ENCODE data around the gene IDH3G. TPM values are rescaled to one million over a fixed set of nuclear protein-coding genes. Genes with fewer than 3 reads are reported as not detected.

Gene IDH3G
- total RNA-seq, 1 donor from 2014 or later = 351 TPM

DNA sequence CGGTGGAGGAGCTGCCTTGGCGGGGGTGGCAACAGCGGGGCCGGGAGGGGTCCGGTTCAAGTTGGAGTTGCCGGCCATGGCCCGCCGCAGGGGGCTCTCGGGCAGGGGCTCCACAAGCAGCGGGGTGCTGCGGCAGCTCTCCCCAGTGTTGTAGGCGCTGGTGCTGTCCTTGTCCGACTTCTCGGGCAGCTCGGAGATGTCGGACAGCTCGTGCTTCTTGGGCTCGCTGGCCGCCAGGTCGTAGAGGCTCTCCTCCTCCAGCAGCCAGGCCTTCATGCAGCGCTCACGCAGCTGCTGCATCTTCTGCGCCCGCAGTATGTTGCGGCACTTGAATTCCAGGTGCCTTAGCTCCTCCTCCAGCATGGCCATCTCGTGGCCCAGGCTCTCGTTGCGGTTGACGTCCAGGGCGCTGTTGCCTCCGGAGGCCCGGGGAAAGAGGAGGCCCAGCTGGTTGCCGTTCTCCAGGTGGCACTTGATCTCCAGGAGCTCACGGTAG is 10.0 kb upstream of the IDH3G start:
- TF ChIP-seq, protein P1, sequence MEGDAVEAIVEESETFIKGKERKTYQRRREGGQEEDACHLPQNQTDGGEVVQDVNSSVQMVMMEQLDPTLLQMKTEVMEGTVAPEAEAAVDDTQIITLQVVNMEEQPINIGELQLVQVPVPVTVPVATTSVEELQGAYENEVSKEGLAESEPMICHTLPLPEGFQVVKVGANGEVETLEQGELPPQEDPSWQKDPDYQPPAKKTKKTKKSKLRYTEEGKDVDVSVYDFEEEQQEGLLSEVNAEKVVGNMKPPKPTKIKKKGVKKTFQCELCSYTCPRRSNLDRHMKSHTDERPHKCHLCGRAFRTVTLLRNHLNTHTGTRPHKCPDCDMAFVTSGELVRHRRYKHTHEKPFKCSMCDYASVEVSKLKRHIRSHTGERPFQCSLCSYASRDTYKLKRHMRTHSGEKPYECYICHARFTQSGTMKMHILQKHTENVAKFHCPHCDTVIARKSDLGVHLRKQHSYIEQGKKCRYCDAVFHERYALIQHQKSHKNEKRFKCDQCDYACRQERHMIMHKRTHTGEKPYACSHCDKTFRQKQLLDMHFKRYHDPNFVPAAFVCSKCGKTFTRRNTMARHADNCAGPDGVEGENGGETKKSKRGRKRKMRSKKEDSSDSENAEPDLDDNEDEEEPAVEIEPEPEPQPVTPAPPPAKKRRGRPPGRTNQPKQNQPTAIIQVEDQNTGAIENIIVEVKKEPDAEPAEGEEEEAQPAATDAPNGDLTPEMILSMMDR (IDR thresholded peaks at IDR 0.05) = no peak
- H3K4me1 ChIP-seq = peaks cover 0 to 7% of the 10 kb centered on the region in 2 donors
- H3K4me3 ChIP-seq = no peak overlapping the region
- H3K27me3 ChIP-seq = no peaks in the 10 kb centered on the region
- H3K9me3 ChIP-seq = no peaks in the 10 kb centered on the region
- H3K27ac ChIP-seq = no peak overlapping the region
- DNase-seq (ENCODE audit: low spot score in 2 of 2) = no peak
- H3K36me3 ChIP-seq = peaks cover 0 to 2% of the 10 kb centered on the region in 2 donors
- intact Hi-C loops (cut with DNase I) = no loop called here

DNA sequence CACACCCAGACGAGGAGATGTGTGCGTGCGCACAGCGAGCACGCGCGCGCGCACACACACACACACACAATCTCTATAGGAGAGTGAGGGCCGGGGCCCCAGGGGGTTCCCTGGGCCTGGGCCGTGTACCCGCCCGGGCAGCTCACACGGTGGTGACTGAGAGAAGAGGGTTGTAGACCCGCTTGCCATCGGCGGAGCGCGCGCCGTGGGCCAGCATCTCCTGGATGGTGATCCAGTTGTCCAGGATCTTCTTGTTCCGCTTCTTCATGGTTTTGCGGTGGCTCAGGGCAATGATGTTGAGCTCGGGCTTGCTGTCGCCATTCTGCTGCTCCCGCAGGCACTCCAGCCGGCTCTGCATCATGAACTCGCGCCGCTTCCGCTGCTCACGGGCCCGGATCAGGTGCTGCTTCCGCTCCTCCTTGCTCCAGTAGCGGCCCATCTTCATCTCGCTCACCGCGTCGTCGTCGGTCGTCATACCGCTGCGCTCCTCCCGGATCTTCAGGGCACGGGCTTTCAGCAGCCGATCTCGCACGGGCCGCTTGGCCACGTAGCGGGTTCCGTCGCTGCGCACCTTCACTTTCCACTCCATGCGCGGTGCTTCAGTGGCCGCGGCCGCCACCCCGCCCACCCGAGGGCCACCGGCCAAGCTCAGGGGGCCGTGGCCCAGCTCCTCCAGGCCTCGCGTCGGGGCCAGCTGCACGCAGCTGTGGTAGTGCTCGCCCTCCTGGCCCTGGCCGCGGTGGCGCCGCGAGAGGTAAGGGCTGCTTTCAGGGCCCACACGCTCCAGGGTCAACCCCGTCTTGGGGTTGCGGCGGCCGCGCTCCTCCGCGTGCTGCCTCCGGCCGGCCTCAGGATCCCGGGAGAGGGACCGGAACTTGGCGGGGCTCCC is 9.3 kb upstream of the IDH3G start:
- no peaks in the 10 kb centered on the region for H3K27me3 ChIP-seq
- DNase-seq (ENCODE audit: low spot score in 2 of 2) = no peak
- H3K9me3 ChIP-seq = no peaks in the 10 kb centered on the region
- peaks cover 3 to 6% of the 10 kb centered on the region in 2 donors for H3K36me3 ChIP-seq
- peaks cover 0 to 7% of the 10 kb centered on the region in 2 donors for H3K4me1 ChIP-seq
- TF ChIP-seq, protein P1 (IDR thresholded peaks at IDR 0.05) = no peak
- H3K27ac ChIP-seq = no peak overlapping the region
- no peak overlapping the region for H3K4me3 ChIP-seq
- intact Hi-C loops (cut with DNase I) = no loop called here

DNA sequence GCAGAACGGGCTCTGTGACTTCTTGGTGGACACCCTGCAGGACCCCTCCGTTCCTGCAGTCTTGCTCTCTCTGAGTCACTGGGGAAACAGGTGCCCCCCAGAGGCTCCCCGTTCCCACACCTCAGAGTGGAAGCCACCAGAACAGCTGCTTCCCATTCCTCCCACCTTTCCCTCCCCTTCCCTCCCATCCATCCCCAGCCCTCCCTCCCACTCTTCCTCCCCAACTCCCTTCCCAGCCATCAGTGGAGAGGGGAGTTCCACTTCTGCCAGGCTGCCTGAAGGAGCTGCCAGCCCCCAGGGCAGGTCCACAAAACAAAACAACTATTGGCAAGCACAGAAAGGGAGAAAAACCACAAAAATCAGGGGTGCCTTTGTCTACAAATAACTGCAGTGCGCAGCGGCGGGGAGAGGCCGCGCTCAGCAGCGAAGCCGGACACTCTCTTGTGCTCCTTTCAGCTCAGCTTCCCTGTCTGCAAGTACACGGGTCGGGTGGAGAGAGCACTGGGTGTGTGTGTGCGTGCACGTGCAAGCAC is 8.4 kb upstream of the IDH3G start:
- Histone ChIP-seq H3K4me1 (peaks cover 0 to 7% of the 10 kb centered on the region in 2 donors), H3K9me3 (no peaks in the 10 kb centered on the region), H3K27me3 (no peaks in the 10 kb centered on the region), H3K4me3 (no peak overlapping the region), H3K27ac (no peak overlapping the region), H3K36me3 (peaks cover 6 to 14% of the 10 kb centered on the region in 2 donors)
- no peak for DNase-seq (ENCODE audit: low spot score in 2 of 2)
- intact Hi-C loops (cut with DNase I) = no loop called here
- TF ChIP-seq, protein P1 (IDR thresholded peaks at IDR 0.05) = no peak

DNA sequence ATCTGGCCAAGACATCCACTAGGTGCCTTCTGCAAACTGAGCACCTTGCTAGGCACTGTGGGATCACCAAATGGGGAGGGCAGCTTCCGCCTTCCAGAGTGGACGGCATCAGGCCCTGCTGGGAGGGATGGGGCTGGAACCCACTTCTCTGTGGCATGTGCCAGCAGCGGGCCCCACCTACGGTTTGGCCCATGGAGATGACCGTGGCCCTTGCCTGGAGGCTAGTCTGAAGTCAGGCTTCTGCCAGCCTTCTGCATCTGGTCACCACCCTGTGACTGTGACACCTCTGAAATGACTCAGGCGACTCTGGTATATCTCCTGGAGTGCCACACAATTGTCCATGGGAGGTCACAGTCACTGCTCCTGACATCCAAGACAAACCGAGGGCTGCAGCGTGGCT is 7.5 kb upstream of the IDH3G start:
- no peak for DNase-seq (ENCODE audit: low spot score in 2 of 2)
- no peak overlapping the region for H3K27ac ChIP-seq
- intact Hi-C loops (cut with DNase I) = no loop called here
- H3K9me3 ChIP-seq = no peaks in the 10 kb centered on the region
- peaks cover 6 to 22% of the 10 kb centered on the region in 2 donors for H3K36me3 ChIP-seq
- TF ChIP-seq, protein P1 (IDR thresholded peaks at IDR 0.05) = no peak
- no peaks in the 10 kb centered on the region for H3K27me3 ChIP-seq
- no peak overlapping the region for H3K4me3 ChIP-seq
- peaks cover 0 to 7% of the 10 kb centered on the region in 2 donors for H3K4me1 ChIP-seq

DNA sequence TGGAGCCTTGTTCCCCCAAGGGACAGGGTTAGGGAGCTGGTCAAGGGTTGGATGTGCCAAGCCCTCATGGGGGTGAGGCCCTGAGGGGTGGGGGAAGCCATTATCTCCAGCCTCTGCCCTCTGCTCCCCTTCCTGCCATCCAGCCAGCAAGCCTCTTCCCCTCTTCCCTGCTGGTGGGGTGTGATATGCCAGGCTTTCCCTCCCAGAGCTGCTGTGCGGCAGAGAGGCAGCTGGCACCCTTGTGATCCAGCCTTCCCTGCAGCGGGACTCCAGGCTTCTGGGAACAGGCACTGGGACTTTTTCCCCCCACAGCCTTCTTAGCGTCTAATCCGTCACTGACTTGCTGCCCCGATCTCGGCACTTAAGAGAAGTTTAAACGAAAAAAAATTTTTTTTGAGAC is 6.6 kb upstream of the IDH3G start:
- peak overlapping the region; percentile 63 to 80 for H3K27ac ChIP-seq
- no peaks in the 10 kb centered on the region for H3K27me3 ChIP-seq
- peaks cover 2 to 7% of the 10 kb centered on the region in 2 donors for H3K4me1 ChIP-seq
- peaks cover 6 to 22% of the 10 kb centered on the region in 2 donors for H3K36me3 ChIP-seq
- DNase-seq (ENCODE audit: low spot score in 2 of 2) = no peak
- TF ChIP-seq, protein P1 (IDR thresholded peaks at IDR 0.05) = no peak
- intact Hi-C loops (cut with DNase I) = no loop called here
- no peak overlapping the region for H3K4me3 ChIP-seq
- H3K9me3 ChIP-seq = no peaks in the 10 kb centered on the region

Data from ascending aorta (tissue), 2 donors.